Thyroid gland (tissue), 4 donors: Measurements from ENCODE around the gene FOXP1.

Experiments used
- CTCF ChIP-seq, 6 experiments: fragments of 200-600 bp in 3 of 6; fragments of 450-650 bp in 3 of 6; sonication (generic) in 3 of 6; IDR thresholded peaks; one replicate each; pipeline ENCODE4 v1.5.1; 2016 to 2019; ENCODE audit warnings: antibody characterized with exemption in 6 of 6, mild to moderate bottlenecking in 2 of 6, inconsistent platforms in 1 of 6, moderate library complexity in 1 of 6
- POLR2A ChIP-seq, 2 donors: fragments of 450-650 bp; IDR thresholded peaks; one replicate each; pipeline ENCODE4 v1.6.1; 2017; ENCODE audit warnings: antibody characterized with exemption in 2 of 2, mild to moderate bottlenecking in 2 of 2, moderate library complexity in 1 of 2

GRCh38 chr3:71587958-71588357 is 4.4 kb upstream of the FOXP1 start:
- TF ChIP-seq CTCF (IDR thresholded peaks at IDR 0.05), result no peak
- TF ChIP-seq POLR2A (IDR thresholded peaks at IDR 0.05), result no peak
